ENCODE measurements around the gene FANK1. TPM values are rescaled to one million over a fixed set of nuclear protein-coding genes. Genes with fewer than 3 reads are reported as not detected.

Gene FANK1
- polyA plus RNA-seq, 1 of the 3 experiments (the other 2 are of a cell fraction), result 12.3 TPM

DNA sequence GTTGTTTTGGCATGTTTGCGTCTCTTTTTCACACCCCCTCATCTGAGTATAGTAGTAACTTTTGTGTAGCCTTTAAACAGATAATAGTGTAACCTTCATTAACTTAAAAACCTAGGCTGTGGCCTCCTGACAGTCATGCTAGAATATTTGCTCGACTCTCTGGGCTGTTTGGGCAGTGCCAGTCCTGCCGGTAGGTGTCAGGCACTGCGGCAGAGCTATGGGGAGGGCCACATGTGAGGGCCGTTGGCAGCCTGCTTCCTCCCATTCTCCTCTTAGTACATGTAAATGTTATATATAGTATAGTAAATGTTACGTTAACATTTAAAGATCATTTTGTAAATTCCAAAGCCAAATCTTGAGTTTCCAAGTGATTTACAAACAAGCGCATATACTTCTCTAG, 46.9 kb upstream of the FANK1 start:
- Histone ChIP-seq H3F3A (replicated peaks; ENCODE audit: insufficient read depth) (no peaks in the 10 kb centered on the region), H3K79me2 (ENCODE audit: insufficient read depth) (no peaks in the 10 kb centered on the region), H3K9ac (no peak overlapping the region), H3K9me3 (no peaks in the 10 kb centered on the region), H3K4me3 (ENCODE audit: low read depth in 2 of 2, low read length in 1 of 2) (no peak overlapping the region), H3K9me2 (no peaks in the 10 kb centered on the region), H2AFZ (ENCODE audit: low read depth) (no peak overlapping the region), H3K27ac (ENCODE audit: low read depth in 2 of 2, low read length in 1 of 2) (no peak overlapping the region), H3K27me3 (ENCODE audit: insufficient read depth) (no peaks in the 10 kb centered on the region), H3K4me2 (no peak overlapping the region), H3K36me3 (replicated peaks in 1 of 2; ENCODE audit: control insufficient read depth in 1 of 2, insufficient read depth in 2 of 2, low read length in 1 of 2) (peaks cover 33 to 63% of the 10 kb centered on the region in 2 experiments), H4K20me1 (ENCODE audit: insufficient read depth) (no peaks in the 10 kb centered on the region), H3K4me1 (ENCODE audit: control insufficient read depth in 1 of 2, insufficient read depth in 2 of 2, low read depth in 1 of 2, low read length in 1 of 2) (no peaks in the 10 kb centered on the region; a peak in 1 of 4 replicates)
- ChIA-PET POLR2A (no interaction called here), CTCF (no interaction called here)
- 96% methylated on average over 7 of the region's 7 CpGs for WGBS (ENCODE audit: low lambda C conversion rate)
- TF ChIP-seq FOXJ3 (CRISPR knock-in tag; IDR thresholded peaks at IDR 0.05) (no peak), MXI1 (IDR thresholded peaks at IDR 0.05; ENCODE audit: low read depth, low read length) (no peak)
- DNase-seq, result no peak

DNA sequence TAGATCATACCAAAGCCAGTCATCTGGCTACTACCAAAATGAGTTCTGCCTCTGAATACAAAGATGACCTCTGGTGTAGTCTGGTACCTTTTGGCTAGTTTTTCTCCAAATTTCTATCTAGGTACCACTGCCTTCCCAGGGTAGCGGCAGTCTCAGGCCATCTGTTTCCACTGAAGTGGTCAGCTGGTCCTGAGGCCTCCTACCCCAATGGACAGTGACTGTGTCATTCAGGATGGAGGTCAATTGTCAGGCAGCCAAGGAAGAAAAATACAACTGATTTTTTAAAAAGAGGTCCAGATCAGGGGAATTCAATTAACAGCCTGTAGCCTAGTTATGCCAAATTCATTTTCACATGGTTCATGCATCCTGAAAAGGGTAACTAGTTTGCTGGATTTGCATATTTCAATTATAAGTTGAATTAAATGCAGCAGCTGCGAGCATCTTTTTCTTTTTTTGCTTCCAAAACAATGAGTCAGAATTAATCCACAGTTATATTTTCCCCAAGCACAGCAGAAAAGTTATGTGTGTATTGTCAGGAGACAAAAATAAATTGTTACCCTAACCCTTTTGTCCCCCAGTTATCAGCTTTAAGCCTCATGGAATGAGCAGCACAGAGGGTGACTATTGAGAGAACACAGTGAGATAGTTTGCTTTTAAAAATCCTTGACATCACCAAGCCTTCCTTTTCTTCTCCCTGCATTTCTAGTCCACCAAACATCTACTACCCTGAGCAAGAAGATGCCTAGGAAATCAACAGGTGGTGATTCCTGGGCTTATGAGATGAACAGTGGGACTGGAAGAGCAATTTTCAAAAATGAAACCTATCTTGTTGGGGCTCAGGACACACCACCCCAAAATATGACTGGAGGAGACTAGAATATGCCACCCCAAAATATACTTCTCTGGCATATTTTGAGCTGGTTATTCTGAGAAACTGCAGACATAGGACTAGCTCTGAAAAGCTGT, 45.3 kb upstream of the FANK1 start:
- H2AFZ ChIP-seq (ENCODE audit: low read depth), result no peak overlapping the region
- H4K20me1 ChIP-seq (ENCODE audit: insufficient read depth), result no peaks in the 10 kb centered on the region
- H3K9ac ChIP-seq, result no peak overlapping the region
- no peaks in the 10 kb centered on the region for H3K9me3 ChIP-seq
- no peaks in the 10 kb centered on the region for H3K27me3 ChIP-seq (ENCODE audit: insufficient read depth)
- H3K4me3 ChIP-seq (ENCODE audit: low read depth in 2 of 2, low read length in 1 of 2), result no peak overlapping the region
- TF ChIP-seq FOXM1 (IDR thresholded peaks at IDR 0.05; ENCODE audit: low read depth) (no peak), RAD21 (IDR thresholded peaks at IDR 0.05; ENCODE audit: low read length) (no peak), RFX5 (IDR thresholded peaks at IDR 0.05; ENCODE audit: low read length) (no peak), GATA2 (CRISPR knock-in tag; IDR thresholded peaks at IDR 0.05) (no peak), EZH2phosphoT487 (IDR thresholded peaks at IDR 0.05; ENCODE audit: borderline replicate concordance, low read depth) (no peak), RXRA (IDR thresholded peaks at IDR 0.05; ENCODE audit: borderline replicate concordance, low read depth) (no peak), EP300 (IDR thresholded peaks at IDR 0.05; ENCODE audit: borderline replicate concordance in 1 of 2, low read depth in 1 of 2, low read length in 1 of 2) (no peak), SMC3 (IDR thresholded peaks at IDR 0.05; ENCODE audit: low read depth, low read length) (no peak), TAF1 (IDR thresholded peaks at IDR 0.05; ENCODE audit: borderline replicate concordance, low read depth, low read length) (no peak), FOSL2 (IDR thresholded peaks at IDR 0.05; ENCODE audit: borderline replicate concordance, low read depth) (no peak), FOXJ3 (CRISPR knock-in tag; IDR thresholded peaks at IDR 0.05) (no peak), ELF1 (IDR thresholded peaks at IDR 0.05) (no peak), MEF2A (IDR thresholded peaks at IDR 0.05; ENCODE audit: borderline replicate concordance, low read depth) (no peak), NRF1 (IDR thresholded peaks at IDR 0.05; ENCODE audit: low read depth, low read length) (no peak), TCF12 (IDR thresholded peaks at IDR 0.05) (no peak)
- TF ChIP-seq, protein P1, sequence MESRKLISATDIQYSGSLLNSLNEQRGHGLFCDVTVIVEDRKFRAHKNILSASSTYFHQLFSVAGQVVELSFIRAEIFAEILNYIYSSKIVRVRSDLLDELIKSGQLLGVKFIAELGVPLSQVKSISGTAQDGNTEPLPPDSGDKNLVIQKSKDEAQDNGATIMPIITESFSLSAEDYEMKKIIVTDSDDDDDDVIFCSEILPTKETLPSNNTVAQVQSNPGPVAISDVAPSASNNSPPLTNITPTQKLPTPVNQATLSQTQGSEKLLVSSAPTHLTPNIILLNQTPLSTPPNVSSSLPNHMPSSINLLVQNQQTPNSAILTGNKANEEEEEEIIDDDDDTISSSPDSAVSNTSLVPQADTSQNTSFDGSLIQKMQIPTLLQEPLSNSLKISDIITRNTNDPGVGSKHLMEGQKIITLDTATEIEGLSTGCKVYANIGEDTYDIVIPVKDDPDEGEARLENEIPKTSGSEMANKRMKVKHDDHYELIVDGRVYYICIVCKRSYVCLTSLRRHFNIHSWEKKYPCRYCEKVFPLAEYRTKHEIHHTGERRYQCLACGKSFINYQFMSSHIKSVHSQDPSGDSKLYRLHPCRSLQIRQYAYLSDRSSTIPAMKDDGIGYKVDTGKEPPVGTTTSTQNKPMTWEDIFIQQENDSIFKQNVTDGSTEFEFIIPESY (IDR thresholded peaks at IDR 0.05; ENCODE audit: borderline replicate concordance, low read depth), result no peak
- TF ChIP-seq, protein P2, sequence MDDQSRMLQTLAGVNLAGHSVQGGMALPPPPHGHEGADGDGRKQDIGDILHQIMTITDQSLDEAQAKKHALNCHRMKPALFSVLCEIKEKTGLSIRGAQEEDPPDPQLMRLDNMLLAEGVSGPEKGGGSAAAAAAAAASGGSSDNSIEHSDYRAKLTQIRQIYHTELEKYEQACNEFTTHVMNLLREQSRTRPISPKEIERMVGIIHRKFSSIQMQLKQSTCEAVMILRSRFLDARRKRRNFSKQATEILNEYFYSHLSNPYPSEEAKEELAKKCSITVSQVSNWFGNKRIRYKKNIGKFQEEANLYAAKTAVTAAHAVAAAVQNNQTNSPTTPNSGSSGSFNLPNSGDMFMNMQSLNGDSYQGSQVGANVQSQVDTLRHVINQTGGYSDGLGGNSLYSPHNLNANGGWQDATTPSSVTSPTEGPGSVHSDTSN (IDR thresholded peaks at IDR 0.05), result no peak
- TF ChIP-seq, protein P3, sequence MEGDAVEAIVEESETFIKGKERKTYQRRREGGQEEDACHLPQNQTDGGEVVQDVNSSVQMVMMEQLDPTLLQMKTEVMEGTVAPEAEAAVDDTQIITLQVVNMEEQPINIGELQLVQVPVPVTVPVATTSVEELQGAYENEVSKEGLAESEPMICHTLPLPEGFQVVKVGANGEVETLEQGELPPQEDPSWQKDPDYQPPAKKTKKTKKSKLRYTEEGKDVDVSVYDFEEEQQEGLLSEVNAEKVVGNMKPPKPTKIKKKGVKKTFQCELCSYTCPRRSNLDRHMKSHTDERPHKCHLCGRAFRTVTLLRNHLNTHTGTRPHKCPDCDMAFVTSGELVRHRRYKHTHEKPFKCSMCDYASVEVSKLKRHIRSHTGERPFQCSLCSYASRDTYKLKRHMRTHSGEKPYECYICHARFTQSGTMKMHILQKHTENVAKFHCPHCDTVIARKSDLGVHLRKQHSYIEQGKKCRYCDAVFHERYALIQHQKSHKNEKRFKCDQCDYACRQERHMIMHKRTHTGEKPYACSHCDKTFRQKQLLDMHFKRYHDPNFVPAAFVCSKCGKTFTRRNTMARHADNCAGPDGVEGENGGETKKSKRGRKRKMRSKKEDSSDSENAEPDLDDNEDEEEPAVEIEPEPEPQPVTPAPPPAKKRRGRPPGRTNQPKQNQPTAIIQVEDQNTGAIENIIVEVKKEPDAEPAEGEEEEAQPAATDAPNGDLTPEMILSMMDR (IDR thresholded peaks at IDR 0.05), result no peak
- TF ChIP-seq, protein P4, sequence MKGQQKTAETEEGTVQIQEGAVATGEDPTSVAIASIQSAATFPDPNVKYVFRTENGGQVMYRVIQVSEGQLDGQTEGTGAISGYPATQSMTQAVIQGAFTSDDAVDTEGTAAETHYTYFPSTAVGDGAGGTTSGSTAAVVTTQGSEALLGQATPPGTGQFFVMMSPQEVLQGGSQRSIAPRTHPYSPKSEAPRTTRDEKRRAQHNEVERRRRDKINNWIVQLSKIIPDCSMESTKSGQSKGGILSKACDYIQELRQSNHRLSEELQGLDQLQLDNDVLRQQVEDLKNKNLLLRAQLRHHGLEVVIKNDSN (IDR thresholded peaks at IDR 0.05; ENCODE audit: borderline replicate concordance, low read depth), result no peak
- H3K79me2 ChIP-seq (ENCODE audit: insufficient read depth), result no peaks in the 10 kb centered on the region
- WGBS (ENCODE audit: low lambda C conversion rate), result 92% methylated on average over 2 of the region's 2 CpGs
- ChIA-PET POLR2A (no interaction called here), CTCF (no interaction called here)
- H3K4me1 ChIP-seq (ENCODE audit: control insufficient read depth in 1 of 2, insufficient read depth in 2 of 2, low read depth in 1 of 2, low read length in 1 of 2), result no peaks in the 10 kb centered on the region
- H3K9me2 ChIP-seq, result no peaks in the 10 kb centered on the region
- no peak for DNase-seq
- H3K36me3 ChIP-seq (replicated peaks in 1 of 2; ENCODE audit: control insufficient read depth in 1 of 2, insufficient read depth in 2 of 2, low read length in 1 of 2), result peaks cover 29 to 56% of the 10 kb centered on the region in 2 experiments
- no peak overlapping the region for H3K4me2 ChIP-seq
- H3K27ac ChIP-seq (ENCODE audit: low read depth in 2 of 2, low read length in 1 of 2), result no peak overlapping the region
- no peaks in the 10 kb centered on the region for H3F3A ChIP-seq (replicated peaks; ENCODE audit: insufficient read depth)

All from SK-N-SH (cell line).